GM12872 (cell line): Measurements from ENCODE around the gene SREBF2.

ENCODE experiments used
- TF ChIP-seq, protein P1 (sequence below): IDR thresholded peaks from 3 replicates; pipeline ENCODE4 v1.5.1; 2011; ENCODE audit warnings: low read depth, mild to moderate bottlenecking, low read length, moderate library complexity; ENCODE audit not compliant: insufficient read depth

SREBF2 gene

DNA sequence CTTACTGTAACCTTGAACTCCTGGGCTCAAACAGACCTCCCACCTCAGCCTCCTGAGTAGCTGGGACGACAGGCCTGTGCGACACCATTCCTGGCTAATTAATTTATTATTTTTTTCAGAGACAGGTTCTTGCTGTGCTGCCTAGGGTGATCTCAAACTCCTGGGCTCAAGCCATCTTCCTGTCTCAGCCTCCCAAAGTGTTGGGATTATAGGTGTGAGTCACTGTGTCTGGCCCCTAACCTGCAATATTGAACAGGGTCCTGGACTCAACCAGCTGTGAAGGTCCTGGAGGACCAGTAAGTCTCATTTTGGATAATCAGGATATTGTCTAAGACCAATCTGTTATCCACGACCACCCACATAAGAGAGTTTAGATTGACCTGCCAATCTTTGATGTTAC, 17.2 kb upstream of the SREBF2 start:
- TF ChIP-seq, protein P1, sequence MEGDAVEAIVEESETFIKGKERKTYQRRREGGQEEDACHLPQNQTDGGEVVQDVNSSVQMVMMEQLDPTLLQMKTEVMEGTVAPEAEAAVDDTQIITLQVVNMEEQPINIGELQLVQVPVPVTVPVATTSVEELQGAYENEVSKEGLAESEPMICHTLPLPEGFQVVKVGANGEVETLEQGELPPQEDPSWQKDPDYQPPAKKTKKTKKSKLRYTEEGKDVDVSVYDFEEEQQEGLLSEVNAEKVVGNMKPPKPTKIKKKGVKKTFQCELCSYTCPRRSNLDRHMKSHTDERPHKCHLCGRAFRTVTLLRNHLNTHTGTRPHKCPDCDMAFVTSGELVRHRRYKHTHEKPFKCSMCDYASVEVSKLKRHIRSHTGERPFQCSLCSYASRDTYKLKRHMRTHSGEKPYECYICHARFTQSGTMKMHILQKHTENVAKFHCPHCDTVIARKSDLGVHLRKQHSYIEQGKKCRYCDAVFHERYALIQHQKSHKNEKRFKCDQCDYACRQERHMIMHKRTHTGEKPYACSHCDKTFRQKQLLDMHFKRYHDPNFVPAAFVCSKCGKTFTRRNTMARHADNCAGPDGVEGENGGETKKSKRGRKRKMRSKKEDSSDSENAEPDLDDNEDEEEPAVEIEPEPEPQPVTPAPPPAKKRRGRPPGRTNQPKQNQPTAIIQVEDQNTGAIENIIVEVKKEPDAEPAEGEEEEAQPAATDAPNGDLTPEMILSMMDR, result no peak

DNA sequence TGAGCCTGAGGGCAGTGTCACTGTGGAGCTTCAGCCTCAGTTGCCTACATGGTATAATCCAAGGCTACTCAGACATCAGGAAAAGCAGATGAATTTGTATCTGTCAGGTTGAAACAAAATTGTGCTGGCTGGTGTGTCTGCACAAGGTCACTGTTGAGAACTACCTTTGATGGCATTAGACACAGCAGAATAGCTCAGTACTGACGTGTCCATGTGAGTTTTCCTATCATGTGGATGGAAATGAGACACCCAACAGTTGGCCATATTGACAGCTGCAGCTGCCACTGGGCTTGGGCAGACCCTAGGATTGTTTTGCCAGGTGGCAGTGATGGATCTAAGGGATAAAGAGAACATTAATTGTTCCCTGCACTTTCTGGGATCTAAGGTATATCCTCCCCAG, 16.7 kb upstream of the SREBF2 start:
- TF ChIP-seq, protein P1, result no peak

DNA sequence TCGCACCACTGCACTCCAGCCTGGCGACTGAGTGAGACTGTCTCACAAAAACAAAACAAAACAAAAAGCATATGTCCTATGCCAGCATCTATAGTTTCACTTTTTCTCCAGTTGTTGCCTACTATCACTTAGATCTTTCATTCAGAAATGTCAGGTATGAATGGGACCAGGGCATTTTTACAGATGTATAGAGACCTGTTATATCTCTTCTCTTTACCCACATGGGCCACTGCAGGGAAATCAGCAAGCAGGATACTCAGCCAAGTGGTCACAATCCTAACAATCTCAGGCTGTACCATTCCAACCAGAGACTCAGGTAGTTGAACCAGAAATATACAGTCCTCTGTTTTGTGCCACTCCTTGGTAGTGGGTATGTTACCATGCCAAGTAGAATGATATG, 16.0 kb upstream of the SREBF2 start:
- TF ChIP-seq, protein P1, result no peak

DNA sequence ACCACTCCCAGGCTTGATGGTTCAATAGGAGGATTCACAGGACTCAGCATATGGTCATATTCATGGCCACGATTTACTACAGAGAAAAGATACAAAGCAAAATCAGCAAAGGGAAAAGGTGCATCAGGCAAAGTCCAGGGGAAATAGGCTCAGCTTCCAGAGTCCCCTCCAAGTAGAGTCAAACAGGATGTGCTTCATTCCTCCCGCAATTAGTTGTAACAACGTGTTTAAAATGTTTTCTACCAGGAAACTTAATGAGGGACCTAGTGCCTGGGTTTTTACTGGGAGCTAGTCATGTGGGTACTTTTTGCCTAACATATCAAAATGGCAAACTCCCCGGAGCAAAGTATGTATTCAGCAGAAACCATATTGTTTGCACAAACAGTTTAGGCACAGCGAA, 14.9 kb upstream of the SREBF2 start:
- TF ChIP-seq, protein P1, result no peak

DNA sequence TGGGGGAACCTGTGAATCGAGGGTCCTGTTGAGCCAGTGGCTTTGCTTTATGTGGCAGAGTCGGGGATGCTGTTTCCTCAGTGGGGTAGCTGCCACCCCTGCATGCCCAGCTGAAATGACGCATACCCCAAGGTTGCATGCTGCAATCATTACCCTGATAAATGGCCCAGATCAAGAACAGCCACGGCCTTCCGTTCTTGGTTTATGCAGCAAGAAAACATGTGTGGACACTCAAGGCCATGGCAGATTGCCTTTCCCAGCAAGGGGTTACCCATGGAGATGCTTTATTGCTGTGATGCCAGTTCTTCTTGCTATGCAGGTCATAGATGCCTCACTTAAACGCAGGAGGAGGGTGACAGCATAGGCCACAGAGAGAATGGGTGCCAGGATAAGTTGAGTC, 14.3 kb upstream of the SREBF2 start:
- TF ChIP-seq, protein P1, result no peak

DNA sequence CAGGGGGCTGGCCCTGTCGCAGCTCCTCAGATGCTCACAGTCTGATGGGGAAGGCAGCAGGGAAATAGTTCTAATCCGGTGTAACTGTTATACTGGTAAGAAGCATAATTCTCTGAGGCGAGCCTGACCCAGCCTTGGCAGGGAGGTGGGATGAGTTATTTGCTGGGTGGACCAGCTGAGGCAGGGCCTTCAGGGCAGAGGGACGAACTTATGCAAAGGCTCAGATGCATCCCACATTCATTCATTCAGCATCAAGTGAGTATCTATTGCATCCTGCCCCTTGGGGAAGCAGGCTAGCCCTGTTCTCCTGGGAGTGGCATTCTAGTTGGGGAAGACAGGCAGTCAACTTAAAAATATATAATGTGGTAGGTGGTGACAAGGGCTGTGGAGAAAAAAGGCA, 13.6 kb upstream of the SREBF2 start:
- TF ChIP-seq, protein P1, result no peak

DNA sequence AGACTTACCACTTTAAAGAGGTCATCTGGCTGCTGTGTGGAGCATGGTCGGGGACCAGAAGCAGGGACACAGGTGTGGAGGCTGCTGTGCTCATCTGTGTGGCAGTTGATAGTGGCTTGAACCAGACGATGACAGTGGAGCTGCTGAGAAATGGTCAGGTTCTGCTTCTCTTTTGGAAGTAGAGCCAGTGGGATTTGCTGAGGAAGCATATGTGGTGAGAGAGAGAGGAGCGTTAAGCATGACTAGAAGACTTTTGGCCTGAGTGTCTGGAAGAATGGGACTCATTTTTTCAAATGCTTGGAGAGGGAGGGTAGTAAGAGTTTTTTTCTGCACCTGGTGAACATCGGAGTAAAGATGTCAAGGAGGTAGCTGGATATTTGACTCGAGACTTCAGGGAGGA, 12.5 kb upstream of the SREBF2 start:
- TF ChIP-seq, protein P1, result no peak
